SK-N-MC (cell line): ENCODE measurements around the gene METTL24.

Source experiments
- EZH2 ChIP-seq: fragments of 200-600 bp; sonication (generic); IDR thresholded peaks from one replicate; pipeline ENCODE4 v1.6.1; 2017; ENCODE audit warnings: antibody characterized with exemption
- POLR2AphosphoS5 ChIP-seq: IDR thresholded peaks from 2 replicates; pipeline ENCODE4 v1.6.1; 2012; ENCODE audit warnings: mild to moderate bottlenecking, low read depth, low read length, borderline replicate concordance

DNA sequence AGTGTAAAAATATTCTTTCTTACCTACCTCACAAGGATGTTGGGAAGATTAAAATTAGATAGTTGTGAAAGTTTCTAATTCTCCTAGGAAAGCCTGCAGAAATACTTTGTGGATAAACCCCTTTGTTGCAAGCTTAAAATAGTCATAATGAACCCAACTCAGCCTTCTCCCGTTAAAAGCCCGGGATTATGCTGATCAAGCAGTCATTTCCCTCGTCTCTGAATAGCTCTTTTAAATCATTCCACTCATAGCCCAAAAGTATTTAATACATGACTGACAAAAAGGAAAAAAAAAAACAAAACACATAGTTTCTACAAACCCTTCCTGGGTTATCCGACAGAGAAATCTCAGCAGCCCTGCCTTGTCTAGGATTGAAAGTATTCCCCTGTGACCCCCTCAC, 10.9 kb upstream of the METTL24 start:
- no peak for TF ChIP-seq EZH2
- no peak for TF ChIP-seq POLR2AphosphoS5
